Measurements from ENCODE around the gene SELENON. TPM values are rescaled to one million over a fixed set of nuclear protein-coding genes. Genes with fewer than 3 reads are reported as not detected.

The SELENON gene
- total RNA-seq, 1 donor: 33.7 TPM

GRCh38 chr1:25814549-25815087 is 14.6 kb downstream of the SELENON start:
- Histone ChIP-seq H2AFZ (ENCODE audit: low read length) (no peak overlapping the region), H3K4me3 (ENCODE audit: insufficient read depth, low read length) (no peak overlapping the region), H3K4me1 (ENCODE audit: insufficient read depth, low read length) (peaks cover 16% of the 10 kb centered on the region), H3K27ac (ENCODE audit: low read depth, low read length) (no peak overlapping the region), H3K36me3 (ENCODE audit: insufficient read depth, low read length) (peaks cover 57% of the 10 kb centered on the region), H3K9me3 (ENCODE audit: low read depth, low read length) (no peaks in the 10 kb centered on the region), H3K27me3 (ENCODE audit: insufficient read depth, low read length) (no peaks in the 10 kb centered on the region), H3K4me2 (ENCODE audit: insufficient read depth, low read length) (no peak overlapping the region), H3K79me2 (ENCODE audit: insufficient read depth, low read length) (peaks cover 2% of the 10 kb centered on the region), H4K20me1 (ENCODE audit: insufficient read depth, low read length) (peaks cover 10% of the 10 kb centered on the region)
- no peak for DNase-seq (ENCODE audit: insufficient read length, low spot score, missing footprints)
- TF ChIP-seq, protein P1, sequence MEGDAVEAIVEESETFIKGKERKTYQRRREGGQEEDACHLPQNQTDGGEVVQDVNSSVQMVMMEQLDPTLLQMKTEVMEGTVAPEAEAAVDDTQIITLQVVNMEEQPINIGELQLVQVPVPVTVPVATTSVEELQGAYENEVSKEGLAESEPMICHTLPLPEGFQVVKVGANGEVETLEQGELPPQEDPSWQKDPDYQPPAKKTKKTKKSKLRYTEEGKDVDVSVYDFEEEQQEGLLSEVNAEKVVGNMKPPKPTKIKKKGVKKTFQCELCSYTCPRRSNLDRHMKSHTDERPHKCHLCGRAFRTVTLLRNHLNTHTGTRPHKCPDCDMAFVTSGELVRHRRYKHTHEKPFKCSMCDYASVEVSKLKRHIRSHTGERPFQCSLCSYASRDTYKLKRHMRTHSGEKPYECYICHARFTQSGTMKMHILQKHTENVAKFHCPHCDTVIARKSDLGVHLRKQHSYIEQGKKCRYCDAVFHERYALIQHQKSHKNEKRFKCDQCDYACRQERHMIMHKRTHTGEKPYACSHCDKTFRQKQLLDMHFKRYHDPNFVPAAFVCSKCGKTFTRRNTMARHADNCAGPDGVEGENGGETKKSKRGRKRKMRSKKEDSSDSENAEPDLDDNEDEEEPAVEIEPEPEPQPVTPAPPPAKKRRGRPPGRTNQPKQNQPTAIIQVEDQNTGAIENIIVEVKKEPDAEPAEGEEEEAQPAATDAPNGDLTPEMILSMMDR (IDR thresholded peaks at IDR 0.05; ENCODE audit: extremely low read depth, low read depth, low read length): no peak

DNA sequence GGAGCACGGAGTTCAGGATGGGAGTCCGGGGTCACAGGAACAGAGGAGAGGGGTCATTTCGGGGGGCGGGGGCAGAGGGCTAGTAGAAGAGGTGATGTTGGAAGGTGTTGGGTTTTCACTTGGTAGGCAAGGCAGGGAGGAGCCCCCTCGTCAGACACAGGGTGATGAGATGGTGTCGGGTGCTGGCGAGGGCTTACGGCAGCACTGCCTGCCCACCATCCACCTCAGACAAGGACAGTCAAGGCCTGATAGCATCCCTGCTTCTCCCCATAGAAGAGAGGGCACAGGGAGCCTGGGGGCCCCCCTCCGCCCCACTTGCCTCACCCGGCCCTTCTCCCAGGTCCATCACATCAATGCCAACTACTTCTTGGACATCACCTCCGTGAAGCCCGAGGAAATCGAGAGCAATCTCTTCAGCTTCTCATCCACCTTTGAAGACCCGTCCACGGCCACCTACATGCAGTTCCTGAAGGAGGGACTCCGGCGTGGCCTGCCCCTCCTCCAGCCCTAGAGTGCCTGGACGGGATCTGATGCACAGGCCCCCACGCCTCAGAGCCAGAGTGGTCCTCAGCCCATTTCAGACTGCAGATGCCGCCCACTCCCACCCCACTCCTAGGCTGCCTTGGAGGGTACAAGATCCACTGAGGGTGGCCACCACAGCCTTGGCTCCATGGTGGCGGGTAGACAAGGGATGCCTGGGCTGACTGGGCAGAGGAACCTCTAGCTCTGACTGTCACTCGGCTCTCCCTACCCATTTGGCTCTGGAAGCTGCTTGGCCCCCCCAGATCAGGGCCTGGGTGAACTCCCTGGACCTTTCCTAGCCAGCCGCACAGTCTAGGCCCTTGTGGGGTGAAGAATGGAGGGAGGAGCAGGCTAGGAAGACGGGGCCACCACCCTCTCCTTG is 15.5 kb downstream of the SELENON start:
- H3K79me2 ChIP-seq (ENCODE audit: insufficient read depth, low read length): peaks cover 10% of the 10 kb centered on the region
- H3K4me3 ChIP-seq (ENCODE audit: insufficient read depth, low read length): no peak overlapping the region
- H2AFZ ChIP-seq (ENCODE audit: low read length): no peak overlapping the region
- peaks cover 49% of the 10 kb centered on the region for H3K36me3 ChIP-seq (ENCODE audit: insufficient read depth, low read length)
- H3K27ac ChIP-seq (ENCODE audit: low read depth, low read length): no peak overlapping the region
- DNase-seq (ENCODE audit: insufficient read length, low spot score, missing footprints): no peak
- peaks cover 16% of the 10 kb centered on the region for H3K4me1 ChIP-seq (ENCODE audit: insufficient read depth, low read length)
- H4K20me1 ChIP-seq (ENCODE audit: insufficient read depth, low read length): peaks cover 6% of the 10 kb centered on the region
- TF ChIP-seq, protein P1 (IDR thresholded peaks at IDR 0.05; ENCODE audit: extremely low read depth, low read depth, low read length): no peak
- H3K4me2 ChIP-seq (ENCODE audit: insufficient read depth, low read length): no peak overlapping the region
- no peaks in the 10 kb centered on the region for H3K27me3 ChIP-seq (ENCODE audit: insufficient read depth, low read length)
- H3K9me3 ChIP-seq (ENCODE audit: low read depth, low read length): no peaks in the 10 kb centered on the region

DNA sequence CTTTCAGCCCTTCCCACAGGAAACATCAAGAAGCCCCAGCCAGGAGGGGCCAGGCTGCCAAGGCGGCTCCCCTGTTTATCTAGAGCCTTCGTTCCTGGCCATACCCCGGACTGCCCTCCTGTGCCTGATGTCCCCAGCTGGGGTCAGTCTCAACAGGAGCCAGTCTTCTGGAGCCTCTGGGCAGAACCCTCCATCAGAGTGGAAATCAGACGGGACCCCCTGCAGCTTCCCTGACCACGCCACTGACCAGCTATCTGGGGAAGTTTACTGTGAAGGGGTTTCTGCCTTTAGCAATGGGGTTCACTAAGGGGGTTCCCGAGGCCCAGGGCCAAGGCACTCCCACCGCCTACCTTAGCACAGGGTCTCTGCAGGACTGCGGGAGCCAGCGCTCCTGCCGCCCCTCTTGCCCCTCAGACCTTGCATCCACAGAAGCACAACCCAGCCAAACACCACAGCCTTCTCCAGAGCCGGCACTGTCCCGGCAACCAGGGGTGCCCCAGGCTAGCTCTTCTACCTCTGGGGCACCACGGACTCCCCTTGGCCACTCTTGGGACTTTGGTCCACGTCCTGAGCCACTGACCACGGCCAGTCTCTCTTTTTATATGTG is 16.2 kb downstream of the SELENON start:
- H3K27ac ChIP-seq (ENCODE audit: low read depth, low read length): no peak overlapping the region
- H3K4me1 ChIP-seq (ENCODE audit: insufficient read depth, low read length): peaks cover 21% of the 10 kb centered on the region
- peaks cover 43% of the 10 kb centered on the region for H3K36me3 ChIP-seq (ENCODE audit: insufficient read depth, low read length)
- H3K4me2 ChIP-seq (ENCODE audit: insufficient read depth, low read length): no peak overlapping the region
- H3K79me2 ChIP-seq (ENCODE audit: insufficient read depth, low read length): peaks cover 17% of the 10 kb centered on the region
- peak; percentile 67 for DNase-seq (ENCODE audit: insufficient read length, low spot score, missing footprints)
- H3K27me3 ChIP-seq (ENCODE audit: insufficient read depth, low read length): no peaks in the 10 kb centered on the region
- no peak overlapping the region for H2AFZ ChIP-seq (ENCODE audit: low read length)
- H3K9me3 ChIP-seq (ENCODE audit: low read depth, low read length): no peaks in the 10 kb centered on the region
- H3K4me3 ChIP-seq (ENCODE audit: insufficient read depth, low read length): no peak overlapping the region
- TF ChIP-seq, protein P1 (IDR thresholded peaks at IDR 0.05; ENCODE audit: extremely low read depth, low read depth, low read length): no peak
- peaks cover 9% of the 10 kb centered on the region for H4K20me1 ChIP-seq (ENCODE audit: insufficient read depth, low read length)
